ENCODE measurements around the gene SH3D19.

- no peak for TF ChIP-seq POLR2A (IDR thresholded peaks at IDR 0.05)
- TF ChIP-seq, protein P1, sequence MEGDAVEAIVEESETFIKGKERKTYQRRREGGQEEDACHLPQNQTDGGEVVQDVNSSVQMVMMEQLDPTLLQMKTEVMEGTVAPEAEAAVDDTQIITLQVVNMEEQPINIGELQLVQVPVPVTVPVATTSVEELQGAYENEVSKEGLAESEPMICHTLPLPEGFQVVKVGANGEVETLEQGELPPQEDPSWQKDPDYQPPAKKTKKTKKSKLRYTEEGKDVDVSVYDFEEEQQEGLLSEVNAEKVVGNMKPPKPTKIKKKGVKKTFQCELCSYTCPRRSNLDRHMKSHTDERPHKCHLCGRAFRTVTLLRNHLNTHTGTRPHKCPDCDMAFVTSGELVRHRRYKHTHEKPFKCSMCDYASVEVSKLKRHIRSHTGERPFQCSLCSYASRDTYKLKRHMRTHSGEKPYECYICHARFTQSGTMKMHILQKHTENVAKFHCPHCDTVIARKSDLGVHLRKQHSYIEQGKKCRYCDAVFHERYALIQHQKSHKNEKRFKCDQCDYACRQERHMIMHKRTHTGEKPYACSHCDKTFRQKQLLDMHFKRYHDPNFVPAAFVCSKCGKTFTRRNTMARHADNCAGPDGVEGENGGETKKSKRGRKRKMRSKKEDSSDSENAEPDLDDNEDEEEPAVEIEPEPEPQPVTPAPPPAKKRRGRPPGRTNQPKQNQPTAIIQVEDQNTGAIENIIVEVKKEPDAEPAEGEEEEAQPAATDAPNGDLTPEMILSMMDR (IDR thresholded peaks at IDR 0.05) = no peak
These were observed 83.1 kb downstream of the SH3D19 start for GRCh38 chr4:151242305-151242704.

Measured in gastroesophageal sphincter (tissue), 3 donors.